D721Med (cell line): ENCODE results near the gene ESPNL.

Experiments used
- DNase-seq: peaks from one replicate; pipeline ENCODE4 v3.0.0; 2011; ENCODE audit warnings: low spot score; ENCODE audit not compliant: insufficient read length
- FAIRE-seq: peaks from 2 replicates; lab custom pipeline; 2011; peaks lifted over from hg19 to GRCh38; lab: Jason Lieb, UNC
- CTCF ChIP-seq: IDR thresholded peaks from 2 replicates; pipeline ENCODE4 v1.5.1; 2012; ENCODE audit warnings: mild to moderate bottlenecking, control low read depth; ENCODE audit not compliant: insufficient read depth; ENCODE audit errors: missing control alignments

Gene ESPNL

GRCh38 chr2:238166391-238167343, 66.5 kb downstream of the ESPNL start:
- FAIRE-seq (no peak), DNase-seq (no peak)
- no peak for TF ChIP-seq CTCF

GRCh38 chr2:238167344-238167715, 67.2 kb downstream of the ESPNL start:
- no peak for TF ChIP-seq CTCF
- FAIRE-seq (no peak), DNase-seq (no peak)

GRCh38 chr2:238167761-238168160, 67.6 kb downstream of the ESPNL start:
- TF ChIP-seq CTCF = no peak
- FAIRE-seq (no peak), DNase-seq (no peak)

GRCh38 chr2:238168196-238169047, 68.3 kb downstream of the ESPNL start:
- FAIRE-seq = no peak
- DNase-seq = no peak

GRCh38 chr2:238169048-238169707, 69.0 kb downstream of the ESPNL start:
- no peak for FAIRE-seq
- no peak for TF ChIP-seq CTCF
- DNase-seq = no peak

More at GRCh38 chr2:238168196-238169047, 68.3 kb downstream of the ESPNL start:
- TF ChIP-seq CTCF = no peak

- no peak for FAIRE-seq
- DNase-seq = no peak
- TF ChIP-seq CTCF = no peak
Measured at GRCh38 chr2:238169708-238170251, 69.6 kb downstream of the ESPNL start.
